ENCODE data around the gene MS4A7. TPM values are rescaled to one million over a fixed set of nuclear protein-coding genes. Genes with fewer than 3 reads are reported as not detected.

Gene MS4A7
- total RNA-seq, 1 experiment from 2014 or later, result not detected

DNA sequence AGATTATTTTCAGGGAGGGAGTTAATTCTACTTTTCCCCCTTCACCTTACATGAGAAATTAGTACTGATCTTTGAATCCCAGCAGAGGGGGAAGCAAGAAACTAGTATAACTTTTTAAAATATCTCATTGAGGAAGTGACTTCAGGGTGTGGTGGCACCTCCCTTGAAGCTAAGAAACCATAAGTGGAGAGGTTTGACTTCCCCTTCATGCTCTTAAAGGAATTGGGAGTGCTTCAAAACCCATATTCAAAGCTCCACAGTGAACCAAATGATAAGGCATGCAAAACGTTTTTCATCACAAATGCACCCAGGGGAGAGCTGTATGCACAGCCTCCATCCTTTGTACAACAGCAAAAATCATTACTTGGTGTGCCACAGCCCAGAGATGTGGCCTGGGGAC, 18.5 kb downstream of the MS4A7 start:
- no peaks in the 10 kb centered on the region for H3K36me3 ChIP-seq
- DNase-seq, result no peak
- H3K27me3 ChIP-seq, result no peaks in the 10 kb centered on the region
- no peak overlapping the region for H3K4me3 ChIP-seq
- no peaks in the 10 kb centered on the region for H3K9me3 ChIP-seq

DNA sequence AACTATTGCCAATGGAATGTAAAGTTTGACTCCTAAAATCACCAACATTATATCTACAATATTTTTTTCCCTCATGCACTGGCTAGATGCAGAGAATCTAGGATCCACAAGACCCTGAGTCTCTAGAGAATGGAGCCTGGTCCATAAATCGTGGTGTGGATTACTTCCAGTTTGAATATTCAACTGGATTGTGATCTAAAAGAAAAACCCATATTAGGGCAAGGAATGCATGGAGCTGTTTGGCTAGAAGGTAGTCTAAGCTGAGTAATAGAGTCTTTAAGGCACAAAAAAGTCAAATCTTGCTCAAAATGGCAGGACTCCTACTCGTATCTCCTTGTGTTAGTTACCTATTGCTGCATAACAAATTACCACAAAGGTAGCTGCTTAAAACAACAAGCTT, 41.7 kb downstream of the MS4A7 start:
- Histone ChIP-seq H3K27me3 (no peaks in the 10 kb centered on the region), H3K36me3 (no peaks in the 10 kb centered on the region), H3K4me3 (no peak overlapping the region), H3K9me3 (no peaks in the 10 kb centered on the region)
- no peak for DNase-seq

GRCh38 chr11:60422609-60423008, 44.3 kb downstream of the MS4A7 start:
- Histone ChIP-seq H3K36me3 (no peaks in the 10 kb centered on the region), H3K27me3 (no peaks in the 10 kb centered on the region), H3K4me3 (no peak overlapping the region), H3K9me3 (no peaks in the 10 kb centered on the region)
- no peak for DNase-seq

GRCh38 chr11:60428517-60428916, 50.2 kb downstream of the MS4A7 start:
- no peaks in the 10 kb centered on the region for H3K36me3 ChIP-seq
- H3K27me3 ChIP-seq, result no peaks in the 10 kb centered on the region
- DNase-seq, result peak; percentile 13
- no peaks in the 10 kb centered on the region for H3K9me3 ChIP-seq
- H3K4me3 ChIP-seq, result no peak overlapping the region

- Histone ChIP-seq H3K36me3 (no peaks in the 10 kb centered on the region), H3K4me3 (no peak within 1 kb of the TSS), H3K27me3 (no peaks in the 10 kb centered on the region), H3K9me3 (no peaks in the 10 kb centered on the region)
- no peak for DNase-seq
These were observed 50.9 kb downstream of the MS4A7 start, which contains the start of gene MS4A5 for GRCh38 chr11:60429272-60429671. TSS of gene MS4A5 (plus strand) at chr11:60429572. CDS start at chr11:60429675, 103 bp downstream.

DNA sequence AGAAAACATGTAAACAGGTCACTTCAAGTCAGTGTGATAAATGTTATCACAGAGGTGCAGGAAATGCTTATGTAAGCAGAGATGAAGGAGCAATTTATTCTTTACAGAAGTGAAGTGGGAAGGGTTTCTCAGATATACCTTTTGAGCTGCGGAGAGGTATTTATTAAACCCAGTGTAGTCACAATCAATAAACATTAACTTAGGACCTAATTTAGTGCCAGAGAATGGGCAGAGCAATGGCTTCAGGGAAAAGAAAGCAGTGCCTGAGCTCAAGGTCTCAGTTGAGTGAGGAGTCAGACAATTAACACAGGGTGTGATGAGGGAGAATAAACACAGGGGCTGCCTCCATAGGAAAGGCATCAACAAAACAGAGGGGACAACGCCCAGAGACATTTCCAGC, 52.9 kb downstream of the MS4A7 start:
- H3K36me3 ChIP-seq, result no peaks in the 10 kb centered on the region
- no peaks in the 10 kb centered on the region for H3K9me3 ChIP-seq
- H3K4me3 ChIP-seq, result no peak overlapping the region
- DNase-seq, result no peak
- no peaks in the 10 kb centered on the region for H3K27me3 ChIP-seq

DNA sequence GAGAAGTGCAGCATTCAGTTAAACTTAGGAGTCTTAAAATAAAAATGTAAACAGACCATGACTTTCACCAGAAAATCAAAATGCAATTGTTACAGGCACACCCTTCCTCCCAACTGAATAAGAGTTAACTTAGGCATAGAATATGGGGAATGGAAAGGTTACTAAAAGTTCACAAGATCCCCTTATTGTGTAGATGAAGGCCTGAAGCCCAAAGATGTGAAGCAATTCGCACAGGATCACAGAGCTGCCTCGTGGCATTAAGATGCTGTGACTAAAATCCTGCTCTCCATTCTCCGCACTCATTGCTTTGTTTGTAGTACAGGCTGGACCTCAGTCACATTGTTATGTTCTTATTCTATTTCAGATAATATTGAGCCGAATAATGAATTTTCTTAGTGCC, 55.1 kb downstream of the MS4A7 start:
- DNase-seq, result no peak
- Histone ChIP-seq H3K4me3 (no peak overlapping the region), H3K9me3 (no peaks in the 10 kb centered on the region), H3K27me3 (no peaks in the 10 kb centered on the region), H3K36me3 (no peaks in the 10 kb centered on the region)

Other genes starting within 250 kb of the MS4A7 start
- gene MS4A6A, start 195.4 kb upstream of the MS4A7 start, total RNA-seq (2014; rRNA removed; shearing (Covaris generic); ENCODE audit: low replicate concordance), result not detected in 2 replicates
- not detected in 2 replicates for gene MS4A4E, start 135.4 kb upstream of the MS4A7 start, total RNA-seq (2014; rRNA removed; shearing (Covaris generic); ENCODE audit: low replicate concordance)
- gene MS4A4A, start 97.9 kb upstream of the MS4A7 start, total RNA-seq (2014; rRNA removed; shearing (Covaris generic); ENCODE audit: low replicate concordance), result not detected in 2 replicates
- gene MS4A6E, start 51.3 kb upstream of the MS4A7 start, total RNA-seq (2014; rRNA removed; shearing (Covaris generic); ENCODE audit: low replicate concordance), result not detected in 2 replicates
- gene MS4A14, start 17.9 kb downstream of the MS4A7 start, total RNA-seq (2014; rRNA removed; shearing (Covaris generic); ENCODE audit: low replicate concordance), result not detected in 2 replicates
- not detected in 2 replicates for gene MS4A5, start 51.0 kb downstream of the MS4A7 start, total RNA-seq (2014; rRNA removed; shearing (Covaris generic); ENCODE audit: low replicate concordance)
- gene MS4A1, start 77.3 kb downstream of the MS4A7 start, total RNA-seq (2014; rRNA removed; shearing (Covaris generic); ENCODE audit: low replicate concordance), result not detected in 2 replicates
- not detected in 2 replicates for gene MS4A12, start 114.2 kb downstream of the MS4A7 start, total RNA-seq (2014; rRNA removed; shearing (Covaris generic); ENCODE audit: low replicate concordance)
- not detected in 2 replicates for gene MS4A13, start 136.9 kb downstream of the MS4A7 start, total RNA-seq (2014; rRNA removed; shearing (Covaris generic); ENCODE audit: low replicate concordance)